ENCODE data around the gene FA2H.
A peak's percentile ranks its signal among the peaks of the same experiment; 100 is the strongest.
"Not testable (repeated sequence)": the region's sequence is repeated elsewhere in the genome, so short reads cannot be mapped to it uniquely, and the experiment has no call there.

Gene FA2H

GRCh38 chr16:74774223-74775139, at the start of gene FA2H:
TSS of gene FA2H (minus strand) at chr16:74774820. CDS start at chr16:74774755, 65 bp downstream.
- DNase-seq (ENCODE audit: low read depth), result no peak

- DNase-seq (ENCODE audit: low read depth), result no peak
Observed at GRCh38 chr16:74817851-74818250, 43.2 kb upstream of the FA2H start.

- DNase-seq (ENCODE audit: low read depth), result peak; percentile 32
Observed at GRCh38 chr16:74813109-74813641, 38.6 kb upstream of the FA2H start.

- no peak for DNase-seq (ENCODE audit: low read depth)
Observed at GRCh38 chr16:74811911-74812310, 37.3 kb upstream of the FA2H start.

GRCh38 chr16:74811216-74811615, 36.6 kb upstream of the FA2H start:
- DNase-seq (ENCODE audit: low read depth), result not testable (repeated sequence)

GRCh38 chr16:74807052-74807646, 32.5 kb upstream of the FA2H start:
- DNase-seq (ENCODE audit: low read depth), result no peak

- no peak for DNase-seq (ENCODE audit: low read depth)
Observed at GRCh38 chr16:74800216-74800871, 25.7 kb upstream of the FA2H start.

GRCh38 chr16:74797414-74797813, 22.8 kb upstream of the FA2H start:
- DNase-seq (ENCODE audit: low read depth), result no peak

- DNase-seq (ENCODE audit: low read depth), result no peak
Observed at GRCh38 chr16:74795104-74795503, 20.5 kb upstream of the FA2H start.

- DNase-seq (ENCODE audit: low read depth), result no peak
Observed at GRCh38 chr16:74794668-74795067, 20.0 kb upstream of the FA2H start.

- no peak for DNase-seq (ENCODE audit: low read depth)
Observed at GRCh38 chr16:74793571-74793970, 19.0 kb upstream of the FA2H start.

GRCh38 chr16:74792225-74792624, 17.6 kb upstream of the FA2H start:
- no peak for DNase-seq (ENCODE audit: low read depth)

GRCh38 chr16:74791749-74792148, 17.1 kb upstream of the FA2H start:
- not testable (repeated sequence) for DNase-seq (ENCODE audit: low read depth)

- no peak for DNase-seq (ENCODE audit: low read depth)
Observed at GRCh38 chr16:74788108-74788507, 13.5 kb upstream of the FA2H start.

GRCh38 chr16:74785031-74785430, 10.4 kb upstream of the FA2H start:
- DNase-seq (ENCODE audit: low read depth), result no peak

GRCh38 chr16:74778646-74779045, 4.0 kb upstream of the FA2H start:
- no peak for DNase-seq (ENCODE audit: low read depth)

- no peak for DNase-seq (ENCODE audit: low read depth)
Observed at GRCh38 chr16:74776926-74777325, 2.3 kb upstream of the FA2H start.

- no peak for DNase-seq (ENCODE audit: low read depth)
Observed at GRCh38 chr16:74775255-74775654, 635 bp upstream of the FA2H start.

- DNase-seq (ENCODE audit: low read depth), result no peak
Observed at GRCh38 chr16:74773446-74774222, 986 bp downstream of the FA2H start.

- no peak for DNase-seq (ENCODE audit: low read depth)
Observed at GRCh38 chr16:74771656-74772315, 2.8 kb downstream of the FA2H start.

GRCh38 chr16:74770831-74771526, 3.6 kb downstream of the FA2H start:
- DNase-seq (ENCODE audit: low read depth), result no peak
